Tibial nerve (tissue), 4 donors: ENCODE results near the gene JAKMIP1.

Experiments
- CTCF ChIP-seq, 5 experiments: fragments of 200-600 bp in 3 of 5; fragments of 450-650 bp in 2 of 5; sonication (generic) in 3 of 5; IDR thresholded peaks; one replicate each; pipeline ENCODE4 v1.5.1; 2016 to 2019; ENCODE audit warnings: antibody characterized with exemption in 5 of 5, mild to moderate bottlenecking in 3 of 5, moderate library complexity in 2 of 5
- EP300 ChIP-seq, 2 donors: sonication (generic); formaldehyde crosslinking; IDR thresholded peaks; one replicate each; pipeline ENCODE4 v1.6.1; 2017; ENCODE audit warnings: antibody characterized with exemption in 2 of 2, mild to moderate bottlenecking in 1 of 2
- POLR2A ChIP-seq, 2 donors: fragments of 450-650 bp; IDR thresholded peaks; one replicate each; pipeline ENCODE4 v1.6.1; 2017; ENCODE audit warnings: antibody characterized with exemption in 2 of 2, mild to moderate bottlenecking in 2 of 2, moderate library complexity in 2 of 2

- TF ChIP-seq CTCF (IDR thresholded peaks at IDR 0.05) (no peak), POLR2A (IDR thresholded peaks at IDR 0.05) (no peak), EP300 (IDR thresholded peaks at IDR 0.05) (no peak)
These were observed 32.8 kb upstream of the JAKMIP1 start for GRCh38 chr4:6232836-6233785.
